Measurements from ENCODE around the gene POLN. TPM values are rescaled to one million over a fixed set of nuclear protein-coding genes. Genes with fewer than 3 reads are reported as not detected.

POLN gene
- total RNA-seq, 4 donors from 2014 or later = 0.27 to 2.6 (median 1.4) TPM

DNA sequence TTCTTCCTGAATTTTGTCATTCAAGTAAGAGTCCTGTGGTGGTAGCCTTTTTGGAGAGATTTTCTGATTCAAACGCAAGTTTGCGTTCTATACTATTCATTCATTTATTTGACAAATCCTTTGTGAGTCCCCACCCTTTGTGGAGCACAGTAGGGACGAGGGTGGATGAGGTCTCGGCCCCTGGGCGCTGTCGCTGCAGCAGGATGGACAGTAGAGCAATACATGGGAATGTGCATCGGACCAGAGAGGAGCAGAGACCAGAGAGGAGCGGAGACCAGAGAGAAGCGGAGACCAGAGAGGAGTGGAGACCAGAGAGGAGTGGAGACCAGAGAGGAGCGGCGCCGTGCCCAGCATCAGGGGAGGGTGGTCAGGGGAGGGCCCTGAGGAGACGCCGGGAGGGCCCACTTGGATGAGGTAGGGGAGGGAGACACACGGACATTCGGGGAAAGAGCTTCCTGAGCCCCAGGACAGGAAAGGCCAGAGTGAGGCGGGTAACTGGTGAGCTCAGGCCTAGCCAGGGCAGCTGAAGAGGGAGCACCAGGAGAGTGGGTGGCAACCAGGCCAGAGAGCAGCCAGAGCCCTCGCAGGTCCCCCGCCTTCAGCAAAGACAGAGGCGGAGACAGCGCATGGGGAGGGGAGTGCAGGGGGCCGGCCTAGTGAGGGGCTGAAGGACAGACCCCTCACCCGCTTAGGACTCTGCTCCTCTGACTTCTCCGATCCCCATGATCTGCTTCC lies 115.4 kb downstream of the POLN start:
- WGBS, 2 donors (ENCODE audit: low coverage in 1 of 2) = 85 to 86% methylated on average over 17 to 24 of the region's 24 CpGs
- Histone ChIP-seq H3K4me3 (no peak overlapping the region), H3K9me3 (no peaks in the 10 kb centered on the region), H3K36me3 (no peaks in the 10 kb centered on the region), H3K27ac (no peak overlapping the region), H3K27me3 (no peaks in the 10 kb centered on the region), H3K4me1 (no peaks in the 10 kb centered on the region)
- intact Hi-C loops (cut with DNase I; ENCODE audit: low total_unique reads) (no loop called here), in situ Hi-C loops (cut with MboI; ENCODE audit: low pct_ligation_motif_present in 1 of 4, low pct_unique_long_range_greater_than_20kb in 1 of 4, low sequenced_read_pairs in 3 of 4) (no loop called here)
- DNase-seq = no peak
- TF ChIP-seq, protein P1, sequence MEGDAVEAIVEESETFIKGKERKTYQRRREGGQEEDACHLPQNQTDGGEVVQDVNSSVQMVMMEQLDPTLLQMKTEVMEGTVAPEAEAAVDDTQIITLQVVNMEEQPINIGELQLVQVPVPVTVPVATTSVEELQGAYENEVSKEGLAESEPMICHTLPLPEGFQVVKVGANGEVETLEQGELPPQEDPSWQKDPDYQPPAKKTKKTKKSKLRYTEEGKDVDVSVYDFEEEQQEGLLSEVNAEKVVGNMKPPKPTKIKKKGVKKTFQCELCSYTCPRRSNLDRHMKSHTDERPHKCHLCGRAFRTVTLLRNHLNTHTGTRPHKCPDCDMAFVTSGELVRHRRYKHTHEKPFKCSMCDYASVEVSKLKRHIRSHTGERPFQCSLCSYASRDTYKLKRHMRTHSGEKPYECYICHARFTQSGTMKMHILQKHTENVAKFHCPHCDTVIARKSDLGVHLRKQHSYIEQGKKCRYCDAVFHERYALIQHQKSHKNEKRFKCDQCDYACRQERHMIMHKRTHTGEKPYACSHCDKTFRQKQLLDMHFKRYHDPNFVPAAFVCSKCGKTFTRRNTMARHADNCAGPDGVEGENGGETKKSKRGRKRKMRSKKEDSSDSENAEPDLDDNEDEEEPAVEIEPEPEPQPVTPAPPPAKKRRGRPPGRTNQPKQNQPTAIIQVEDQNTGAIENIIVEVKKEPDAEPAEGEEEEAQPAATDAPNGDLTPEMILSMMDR (IDR thresholded peaks at IDR 0.05) = no peak
- TF ChIP-seq POLR2A (IDR thresholded peaks at IDR 0.05) (no peak), POLR2AphosphoS5 (IDR thresholded peaks at IDR 0.05) (no peak), EP300 (IDR thresholded peaks at IDR 0.05; ENCODE audit: low read depth) (no peak)

DNA sequence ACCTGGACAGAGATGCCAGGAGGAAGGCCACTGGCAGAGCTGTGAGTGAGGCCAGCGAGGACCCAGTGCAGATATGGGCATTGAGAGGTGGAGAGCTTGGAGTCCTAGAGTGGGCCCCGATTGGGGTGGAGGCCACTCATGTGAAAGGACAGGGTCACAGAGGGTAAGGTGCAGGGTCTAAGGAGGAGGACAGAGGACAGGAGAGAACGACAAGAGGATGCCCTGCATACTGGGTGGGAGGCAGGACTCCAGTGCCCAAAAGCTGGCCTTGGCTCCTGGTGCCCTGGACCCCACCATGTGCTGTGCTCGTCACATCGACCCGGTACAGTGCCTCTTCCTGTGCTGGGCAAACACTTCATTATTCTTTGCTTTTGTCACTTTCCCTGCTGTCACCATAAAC lies 116.1 kb downstream of the POLN start:
- Histone ChIP-seq H3K27ac (no peak overlapping the region), H3K27me3 (no peaks in the 10 kb centered on the region), H3K4me1 (no peaks in the 10 kb centered on the region), H3K36me3 (no peaks in the 10 kb centered on the region), H3K4me3 (no peak overlapping the region), H3K9me3 (no peaks in the 10 kb centered on the region)
- WGBS, 2 donors (ENCODE audit: low coverage in 1 of 2) = 86 to 95% methylated on average over 3 to 6 of the region's 6 CpGs
- in situ Hi-C loops (cut with MboI; ENCODE audit: low pct_ligation_motif_present in 1 of 4, low pct_unique_long_range_greater_than_20kb in 1 of 4, low sequenced_read_pairs in 3 of 4) (no loop called here), intact Hi-C loops (cut with DNase I; ENCODE audit: low total_unique reads) (no loop called here)
- TF ChIP-seq, protein P1 (IDR thresholded peaks at IDR 0.05) = no peak
- TF ChIP-seq EP300 (IDR thresholded peaks at IDR 0.05; ENCODE audit: low read depth) (no peak), POLR2AphosphoS5 (IDR thresholded peaks at IDR 0.05) (no peak)
- DNase-seq = no peak

DNA sequence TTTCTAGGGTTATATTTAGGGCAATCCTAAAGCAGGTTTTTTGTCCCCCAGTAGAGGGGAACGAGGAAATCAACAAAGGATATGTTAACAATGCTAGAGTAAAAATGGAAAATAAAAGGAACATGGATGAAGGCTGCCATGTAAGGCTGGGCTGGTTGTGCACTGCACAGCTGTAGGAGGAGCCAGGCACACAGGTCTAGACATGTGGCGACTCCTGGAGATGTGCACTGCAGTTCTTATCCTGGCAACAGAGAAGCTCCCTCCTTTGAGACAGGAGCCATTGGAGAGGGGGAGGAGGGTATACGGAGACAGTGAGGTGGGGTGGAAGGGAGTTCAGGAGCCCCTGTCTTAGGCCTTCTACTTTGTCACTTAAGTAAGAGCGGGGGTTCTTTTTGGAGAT lies 116.9 kb downstream of the POLN start:
- no peak for DNase-seq
- Histone ChIP-seq H3K9me3 (no peaks in the 10 kb centered on the region), H3K4me3 (no peak overlapping the region), H3K27ac (no peak overlapping the region), H3K4me1 (no peaks in the 10 kb centered on the region), H3K27me3 (no peaks in the 10 kb centered on the region), H3K36me3 (no peaks in the 10 kb centered on the region)
- TF ChIP-seq, protein P1 (IDR thresholded peaks at IDR 0.05) = no peak
- no peak for TF ChIP-seq POLR2AphosphoS5 (IDR thresholded peaks at IDR 0.05)
- intact Hi-C loops (cut with DNase I; ENCODE audit: low total_unique reads) (no loop called here), in situ Hi-C loops (cut with MboI; ENCODE audit: low pct_ligation_motif_present in 1 of 4, low pct_unique_long_range_greater_than_20kb in 1 of 4, low sequenced_read_pairs in 3 of 4) (no loop called here)
- 88 to 94% methylated on average over 4 of the region's 4 CpGs for WGBS, 2 donors (ENCODE audit: low coverage in 1 of 2)

DNA sequence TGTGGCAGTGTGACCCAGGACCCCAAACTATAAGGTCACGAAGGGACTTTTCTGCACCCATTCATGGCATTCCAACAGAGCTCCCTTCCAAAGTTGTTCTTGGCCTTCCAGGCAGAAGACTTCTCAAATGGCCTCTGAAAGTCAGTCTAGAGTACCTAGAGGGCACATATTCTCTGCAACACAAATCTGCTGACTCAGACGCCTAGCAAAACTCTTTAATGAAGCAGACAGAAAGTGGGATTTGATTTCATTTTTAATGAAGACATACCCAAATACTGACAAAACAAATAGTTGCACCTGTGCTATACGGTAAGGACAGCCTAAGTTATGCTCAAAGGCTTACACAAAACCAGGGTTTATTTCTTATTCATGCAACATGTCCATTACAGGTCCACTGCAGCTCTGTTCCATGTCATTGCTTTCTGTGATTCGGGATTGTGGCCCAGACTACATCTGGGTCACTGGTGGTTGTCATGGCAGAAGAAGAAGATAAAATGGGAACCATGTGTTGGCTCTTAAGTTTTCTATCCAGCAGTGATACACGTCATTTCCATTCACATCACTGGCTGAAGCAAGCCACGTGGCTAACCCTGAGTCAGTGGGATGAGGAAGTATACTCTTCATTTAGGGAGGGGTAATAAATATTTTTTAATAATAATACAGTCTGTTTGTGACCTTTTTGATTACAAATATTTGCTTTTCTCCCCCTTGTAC lies 125.1 kb downstream of the POLN start:
- intact Hi-C loops (cut with DNase I; ENCODE audit: low total_unique reads) (no loop called here), in situ Hi-C loops (cut with MboI; ENCODE audit: low pct_ligation_motif_present in 1 of 4, low pct_unique_long_range_greater_than_20kb in 1 of 4, low sequenced_read_pairs in 3 of 4) (no loop called here)
- H3K27ac ChIP-seq = no peak overlapping the region
- H3K4me3 ChIP-seq = no peak overlapping the region
- no peaks in the 10 kb centered on the region for H3K27me3 ChIP-seq
- no peaks in the 10 kb centered on the region for H3K9me3 ChIP-seq
- 85 to 93% methylated on average over 4 to 6 of the region's 6 CpGs for WGBS, 2 donors (ENCODE audit: low coverage in 1 of 2)
- H3K4me1 ChIP-seq = no peaks in the 10 kb centered on the region
- no peaks in the 10 kb centered on the region for H3K36me3 ChIP-seq
- TF ChIP-seq, protein P1 (IDR thresholded peaks at IDR 0.05) = no peak
- no peak for TF ChIP-seq EP300 (IDR thresholded peaks at IDR 0.05; ENCODE audit: low read depth)
- DNase-seq = no peak

All from transverse colon (tissue), 4 donors.